Hippocampal formation (tissue), 2 donors: ENCODE data around the gene CCDC78.

Experiments used
- DNase-seq, 2 donors: peaks; one replicate each; lab custom pipeline; 2025; lab: John Stamatoyannopoulos, UW

Gene CCDC78

DNA sequence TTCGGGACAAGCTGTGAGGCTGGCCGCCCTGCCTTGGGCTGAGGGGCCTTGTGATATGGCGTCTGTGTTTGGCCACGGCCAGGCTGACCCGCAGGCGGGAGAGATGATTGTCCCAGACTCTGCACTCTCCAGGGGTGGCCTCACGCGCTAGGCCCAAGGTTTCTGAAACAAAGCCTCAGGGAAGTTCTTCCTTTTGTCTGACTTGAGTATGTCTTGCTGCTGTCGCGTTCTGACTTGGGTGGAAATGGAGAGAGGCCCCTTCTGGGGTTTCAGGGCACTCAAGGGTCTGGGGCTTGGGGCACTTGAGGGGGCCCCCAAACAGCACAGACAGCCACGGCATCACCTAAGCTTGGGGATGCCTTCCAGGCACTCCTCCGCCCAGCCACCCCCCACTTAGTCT, 15.2 kb downstream of the CCDC78 start:
- DNase-seq: no peak

DNA sequence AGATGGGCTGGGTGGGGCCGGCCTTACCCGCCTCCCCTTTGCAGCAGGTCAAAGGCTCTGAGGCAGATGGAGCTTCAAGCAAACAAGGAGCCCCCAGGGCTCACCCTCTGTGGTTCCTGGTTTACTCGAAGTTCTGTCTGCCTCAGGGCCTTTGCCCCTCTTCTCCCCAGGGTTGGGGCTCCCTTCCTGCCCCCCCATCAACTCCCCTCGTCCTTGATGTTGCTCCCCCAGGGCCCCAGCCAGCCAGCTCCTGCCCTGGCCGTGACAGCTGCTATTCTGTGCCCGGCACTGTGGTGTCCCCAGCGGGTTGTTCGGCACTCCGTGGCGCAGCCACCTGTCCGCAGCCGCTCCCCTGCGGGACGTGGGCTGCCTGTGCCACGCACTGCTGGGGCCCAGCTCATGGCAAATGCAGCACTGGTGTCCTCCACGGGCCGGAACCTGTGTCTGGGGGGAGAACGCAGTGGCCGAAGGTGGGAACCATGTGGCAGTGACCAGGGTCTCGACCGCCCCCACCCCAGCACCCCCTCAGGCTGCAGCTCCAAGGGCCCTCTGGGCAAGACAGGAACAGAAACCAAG, 15.7 kb downstream of the CCDC78 start:
- no peak for DNase-seq

GRCh38 chr16:709566-710499, 16.4 kb downstream of the CCDC78 start:
- DNase-seq: peak; percentile 64 to 75

DNA sequence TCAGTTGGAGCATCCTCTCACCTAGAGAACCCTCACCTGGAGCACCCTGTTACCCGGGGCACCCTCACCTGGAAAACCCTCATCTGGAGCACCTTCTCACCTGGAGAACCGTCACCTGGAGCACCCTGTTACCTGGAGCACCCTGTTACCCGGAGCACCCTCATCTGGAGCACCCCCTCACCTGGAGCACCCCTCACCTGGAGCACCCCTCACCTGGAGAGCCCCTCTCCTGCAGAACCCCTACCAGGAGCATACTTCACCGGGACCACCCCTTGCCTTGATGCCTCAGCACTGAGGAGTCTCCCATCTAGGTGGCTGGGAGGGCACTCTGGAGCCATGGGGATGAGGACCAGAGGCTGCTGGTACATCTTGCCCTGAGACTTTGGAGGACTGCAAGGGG, 17.3 kb downstream of the CCDC78 start:
- DNase-seq: no peak

DNA sequence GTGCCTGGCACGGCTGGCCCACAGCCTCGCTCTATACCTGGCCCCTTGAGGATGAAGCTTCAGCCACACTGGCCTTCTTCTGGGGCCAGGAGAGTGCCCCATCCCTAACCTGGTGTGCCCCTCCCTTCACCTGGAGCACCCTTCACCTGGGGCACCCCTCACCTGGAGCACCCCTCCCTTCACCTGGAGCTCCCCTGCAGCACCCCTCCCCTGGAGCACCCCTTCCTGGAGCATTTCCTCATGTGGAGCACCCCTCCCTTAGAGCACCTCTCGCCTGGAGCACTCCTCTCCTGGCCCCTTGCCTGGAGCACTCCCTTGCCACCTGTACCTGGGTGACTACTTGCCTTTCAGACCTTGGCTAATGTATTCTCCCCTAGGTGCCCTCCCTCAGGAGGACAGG, 18.2 kb downstream of the CCDC78 start:
- DNase-seq: no peak

- DNase-seq: no peak
These were observed 19.1 kb downstream of the CCDC78 start for GRCh38 chr16:707062-707538.

DNA sequence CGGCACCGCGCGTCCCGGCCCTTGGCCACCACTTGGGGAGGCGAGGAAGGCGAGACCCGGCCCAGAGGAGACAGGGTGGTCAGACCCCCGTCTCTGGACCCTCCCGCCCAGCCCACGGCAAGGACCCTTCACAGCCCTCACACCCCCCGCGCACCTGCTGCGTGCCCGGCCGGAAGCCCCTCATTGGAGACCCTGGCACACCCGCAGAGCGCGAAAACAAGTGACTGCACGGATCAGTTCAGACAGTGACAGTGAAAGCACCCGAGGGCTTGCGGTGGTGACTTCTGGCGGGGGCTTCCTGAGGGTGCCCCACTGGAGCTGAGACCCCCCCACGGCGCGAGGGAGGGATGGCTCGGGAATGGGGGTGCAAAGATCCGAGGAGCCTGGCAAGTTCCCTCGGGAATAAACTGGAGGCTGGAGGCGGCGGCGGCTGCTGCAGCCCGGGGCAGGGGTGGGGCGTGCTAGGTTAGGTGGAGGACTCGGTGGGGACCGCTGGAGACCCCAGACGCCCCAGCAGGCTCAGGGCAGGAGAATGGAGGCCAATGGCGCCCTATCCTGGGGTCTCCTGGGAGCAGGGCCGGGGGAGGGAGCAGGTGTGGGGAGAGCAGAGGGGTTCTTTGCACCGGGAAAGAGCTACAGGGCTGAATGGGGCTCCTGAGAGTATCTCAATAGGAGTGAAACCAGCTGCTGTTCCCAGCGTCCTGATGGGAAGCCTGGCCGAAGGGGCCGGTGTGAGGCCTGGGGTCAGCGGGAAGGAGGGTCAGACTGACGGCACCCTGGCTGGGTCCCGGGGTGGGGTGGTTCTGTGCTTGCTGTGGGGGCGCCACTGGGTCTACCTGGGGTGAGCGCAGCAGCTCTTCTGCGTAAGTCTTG, 19.8 kb downstream of the CCDC78 start:
- no peak for DNase-seq

GRCh38 chr16:705431-706188, 20.6 kb downstream of the CCDC78 start, which contains the start of gene FBXL16:
Gene FBXL16 (minus strand): TSS chr16:705801. CDS start chr16:697405, 8,396 bp downstream.
- peak; percentile 39 to 41 for DNase-seq

- DNase-seq: no peak
These were observed 21.5 kb downstream of the CCDC78 start for GRCh38 chr16:704552-705380.

DNA sequence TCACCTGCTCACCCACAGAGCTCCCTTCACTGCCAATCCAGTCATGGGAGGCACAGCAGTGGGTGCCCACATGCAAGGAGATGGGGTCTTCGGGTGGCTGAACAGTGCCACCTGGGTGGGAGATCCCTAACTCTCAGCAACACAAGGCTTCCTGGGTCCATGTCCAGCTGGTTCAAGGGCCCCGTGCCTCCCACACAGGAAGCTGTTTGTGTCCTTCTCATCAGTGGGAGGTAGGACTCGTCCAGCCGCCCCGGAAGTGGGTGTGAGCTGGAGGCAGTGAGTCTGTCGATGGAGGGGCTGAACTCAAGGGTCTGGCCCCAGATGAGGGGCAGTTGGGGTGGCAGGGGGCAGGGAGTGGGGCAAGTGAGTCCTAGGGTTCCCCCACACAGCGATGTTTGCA, 22.2 kb downstream of the CCDC78 start:
- DNase-seq: no peak

- no peak for DNase-seq
These were observed 22.8 kb downstream of the CCDC78 start for GRCh38 chr16:703406-703805.

GRCh38 chr16:702341-702740, 23.9 kb downstream of the CCDC78 start:
- DNase-seq: no peak

GRCh38 chr16:700684-701584, 25.3 kb downstream of the CCDC78 start:
- no peak for DNase-seq

GRCh38 chr16:698911-699671, 27.2 kb downstream of the CCDC78 start:
- DNase-seq: no peak

GRCh38 chr16:695355-696089, 30.7 kb downstream of the CCDC78 start:
- DNase-seq: no peak

DNA sequence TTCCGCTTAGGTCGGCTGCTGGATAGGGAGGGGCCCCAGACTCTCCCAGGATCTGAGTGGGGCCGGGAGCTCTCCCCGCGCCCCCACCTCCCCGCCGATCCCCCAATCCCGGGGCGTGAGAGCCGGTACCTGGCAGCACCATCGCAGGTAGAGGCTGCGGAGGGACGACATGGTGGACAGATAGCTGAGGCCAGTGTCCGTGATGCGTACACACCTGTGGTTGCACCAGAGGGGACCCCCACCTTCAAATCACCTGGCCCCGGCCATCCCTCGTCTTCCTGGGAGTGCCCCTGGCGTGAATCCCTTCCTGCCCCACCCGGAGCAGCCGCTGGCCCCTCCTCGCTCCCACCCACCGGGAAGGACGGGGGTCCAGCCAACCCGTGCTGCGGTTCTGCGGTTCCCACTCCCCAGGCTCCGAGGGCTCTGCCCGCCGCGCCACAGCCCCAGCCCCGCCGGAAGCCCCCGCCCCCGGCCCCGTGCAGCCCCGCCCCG, 31.3 kb downstream of the CCDC78 start:
- no peak for DNase-seq

DNA sequence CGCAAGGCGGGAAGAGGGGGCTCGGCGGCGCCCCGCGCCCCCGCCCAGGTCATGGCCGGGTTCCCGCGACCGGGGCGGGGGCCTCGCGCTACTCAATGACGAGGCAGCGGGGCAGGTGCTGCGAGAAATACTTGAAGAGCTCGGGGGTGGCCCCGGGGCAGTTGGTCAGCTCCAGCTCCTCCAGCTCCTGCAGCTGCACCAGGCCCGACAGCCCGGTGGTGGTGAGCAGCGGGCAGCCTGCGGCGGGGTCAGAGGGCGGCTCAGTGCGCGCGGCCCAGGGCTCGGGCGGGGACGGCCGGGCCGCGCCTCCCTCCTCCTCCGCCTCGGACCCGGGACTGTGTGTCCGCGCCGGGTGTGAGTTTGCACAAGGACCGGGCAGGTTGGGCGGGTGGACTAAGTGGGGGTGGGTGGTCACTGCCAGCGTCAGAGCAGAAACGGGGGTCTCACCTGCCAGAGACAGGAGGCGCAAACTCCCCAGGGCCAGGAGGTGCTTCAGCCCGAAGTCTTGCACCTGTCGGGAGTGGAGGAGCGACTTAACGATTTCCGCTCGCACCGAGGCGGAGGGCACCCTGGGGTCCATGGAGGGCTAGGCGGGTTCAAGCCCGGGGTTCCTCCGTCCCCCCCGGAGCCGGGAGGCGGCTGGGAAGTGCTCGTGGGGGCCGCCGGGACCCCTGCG, 31.9 kb downstream of the CCDC78 start:
- DNase-seq: no peak
